HG03103 (cell line): ENCODE data around the gene PIGT.
A peak's percentile ranks its signal among the peaks of the same experiment; 100 is the strongest.

Source experiments
- ATAC-seq: cut with Tn5 transposase; IDR thresholded peaks from one replicate; pipeline ENCODE4 v1.9.1; 2021; ENCODE audit warnings: low read depth; ENCODE audit not compliant: unreplicated experiment

Gene PIGT

GRCh38 chr20:45399018-45399417 lies 16.9 kb upstream of the PIGT start:
- ATAC-seq: no peak

GRCh38 chr20:45400346-45401031 lies 15.5 kb upstream of the PIGT start:
- ATAC-seq: no peak

GRCh38 chr20:45402946-45403345 lies 13.0 kb upstream of the PIGT start:
- ATAC-seq: no peak

- no peak for ATAC-seq
Measured at GRCh38 chr20:45404438-45404837, 11.5 kb upstream of the PIGT start.

GRCh38 chr20:45405571-45406259 lies 10.2 kb upstream of the PIGT start:
- ATAC-seq: no peak

GRCh38 chr20:45406260-45407066 lies 9.5 kb upstream of the PIGT start:
- no peak for ATAC-seq

- no peak for ATAC-seq
Measured at GRCh38 chr20:45407067-45407745, 8.7 kb upstream of the PIGT start.

- ATAC-seq: no peak
Measured at GRCh38 chr20:45407783-45408645, 7.9 kb upstream of the PIGT start, which contains the start of gene DBNDD2. Gene DBNDD2 (plus strand): TSS chr20:45408289. CDS start chr20:45408468, 179 bp downstream.

GRCh38 chr20:45408646-45409213 lies 7.2 kb upstream of the PIGT start:
- no peak for ATAC-seq

GRCh38 chr20:45409521-45410272 lies 6.2 kb upstream of the PIGT start:
- ATAC-seq: no peak

- ATAC-seq: no peak
Measured at GRCh38 chr20:45410887-45411286, 5.1 kb upstream of the PIGT start.

- ATAC-seq: no peak
Measured at GRCh38 chr20:45412653-45413052, 3.3 kb upstream of the PIGT start.

GRCh38 chr20:45413479-45413878 lies 2.5 kb upstream of the PIGT start:
- no peak for ATAC-seq

- ATAC-seq: no peak
Measured at GRCh38 chr20:45416917-45417316, 976 bp downstream of the PIGT start.

GRCh38 chr20:45419188-45420091 lies 3.5 kb downstream of the PIGT start:
- peak; percentile 54 for ATAC-seq

GRCh38 chr20:45420125-45420524 lies 4.2 kb downstream of the PIGT start:
- no peak for ATAC-seq

- no peak for ATAC-seq
Measured at GRCh38 chr20:45423700-45424099, 7.8 kb downstream of the PIGT start.

GRCh38 chr20:45425561-45425960 lies 9.6 kb downstream of the PIGT start:
- ATAC-seq: no peak
